ENCODE measurements around the gene PMPCA. TPM values are rescaled to one million over a fixed set of nuclear protein-coding genes. Genes with fewer than 3 reads are reported as not detected.

PMPCA gene
- total and polyA plus RNA-seq, 2 of the 13 experiments (the other 11 are each of a cell fraction or from before 2014, with no cell fraction given) = 70.2 to 88.4 TPM

GRCh38 chr9:136363106-136363948 is 47.1 kb upstream of the PMPCA start, which contains the start of gene DNLZ (continued):
- TF ChIP-seq SPEN (CRISPR knock-in tag; IDR thresholded peaks at IDR 0.05; ENCODE audit: low read depth) = peak; percentile 57; the same call in 1 of the 2 replicates
- TF ChIP-seq SNAPC4 (CRISPR knock-in tag; IDR thresholded peaks at IDR 0.05) = no peak
- peak; percentile 79; the same call in 1 of the 2 replicates for TF ChIP-seq ZSCAN22 (CRISPR knock-in tag; IDR thresholded peaks at IDR 0.05)
- peak; percentile 86 for TF ChIP-seq MXD1 (CRISPR knock-in tag; IDR thresholded peaks at IDR 0.05)
- TF ChIP-seq ISL2 (CRISPR knock-in tag; IDR thresholded peaks at IDR 0.05) = peak; percentile 37; the same call in 1 of the 2 replicates
- no peak for TF ChIP-seq PBX3 (CRISPR knock-in tag; IDR thresholded peaks at IDR 0.05; ENCODE audit: borderline replicate concordance)
- peak; percentile 87; the same call in 1 of the 2 replicates for TF ChIP-seq ZNF34 (CRISPR knock-in tag; IDR thresholded peaks at IDR 0.05; ENCODE audit: borderline replicate concordance)
- TF ChIP-seq NBN (conservative IDR thresholded peaks at IDR 0.05) = no peak
- TF ChIP-seq ZBTB21 (CRISPR knock-in tag; IDR thresholded peaks at IDR 0.05) = no peak
- TF ChIP-seq DBP (CRISPR knock-in tag; IDR thresholded peaks at IDR 0.05; ENCODE audit: not compliant biosample characterization) = no peak
- peak; percentile 9; the same call in 1 of the 2 replicates for TF ChIP-seq ZNF138 (CRISPR knock-in tag; IDR thresholded peaks at IDR 0.05; ENCODE audit: low read depth)
- no peak for TF ChIP-seq SOX6 (IDR thresholded peaks at IDR 0.05)
- no peak for TF ChIP-seq SOX6 (CRISPR knock-in tag; IDR thresholded peaks at IDR 0.05)
- TF ChIP-seq ZBTB2 (CRISPR knock-in tag; IDR thresholded peaks at IDR 0.05; ENCODE audit: low read depth) = peak; percentile 84
- TF ChIP-seq MYNN (CRISPR knock-in tag; IDR thresholded peaks at IDR 0.05; ENCODE audit: low read depth) = no peak
- TF ChIP-seq ZNF710 (CRISPR knock-in tag; IDR thresholded peaks at IDR 0.05; ENCODE audit: borderline replicate concordance) = no peak

Measured in HepG2 (cell line).